ENCODE results near the gene FGD5.

FGD5 gene

DNA sequence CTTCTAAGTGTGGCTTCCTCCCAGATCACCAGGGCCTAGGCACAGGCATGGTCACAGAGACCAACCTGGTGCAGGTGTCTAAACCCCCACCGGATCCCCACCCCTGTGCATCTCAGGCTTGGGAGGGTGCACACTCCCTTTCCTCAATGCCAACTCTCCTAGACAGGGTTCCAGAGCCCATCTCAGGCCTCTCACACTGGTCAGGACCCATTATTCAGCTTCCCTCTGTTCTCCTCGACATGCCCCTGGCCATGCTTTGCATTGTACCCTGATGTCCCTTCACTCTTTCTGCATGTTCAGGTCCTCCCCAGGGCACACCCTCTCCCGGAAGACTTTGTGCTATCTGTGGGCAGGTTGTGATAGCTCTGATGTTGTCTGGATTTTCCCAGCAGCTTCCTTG lies 23.5 kb downstream of the FGD5 start:
- DNase-seq (ENCODE audit: extremely low spot score), result no peak
- ChIA-PET POLR2A (no interaction called here), CTCF (no interaction called here)
- TF ChIP-seq, protein P1, sequence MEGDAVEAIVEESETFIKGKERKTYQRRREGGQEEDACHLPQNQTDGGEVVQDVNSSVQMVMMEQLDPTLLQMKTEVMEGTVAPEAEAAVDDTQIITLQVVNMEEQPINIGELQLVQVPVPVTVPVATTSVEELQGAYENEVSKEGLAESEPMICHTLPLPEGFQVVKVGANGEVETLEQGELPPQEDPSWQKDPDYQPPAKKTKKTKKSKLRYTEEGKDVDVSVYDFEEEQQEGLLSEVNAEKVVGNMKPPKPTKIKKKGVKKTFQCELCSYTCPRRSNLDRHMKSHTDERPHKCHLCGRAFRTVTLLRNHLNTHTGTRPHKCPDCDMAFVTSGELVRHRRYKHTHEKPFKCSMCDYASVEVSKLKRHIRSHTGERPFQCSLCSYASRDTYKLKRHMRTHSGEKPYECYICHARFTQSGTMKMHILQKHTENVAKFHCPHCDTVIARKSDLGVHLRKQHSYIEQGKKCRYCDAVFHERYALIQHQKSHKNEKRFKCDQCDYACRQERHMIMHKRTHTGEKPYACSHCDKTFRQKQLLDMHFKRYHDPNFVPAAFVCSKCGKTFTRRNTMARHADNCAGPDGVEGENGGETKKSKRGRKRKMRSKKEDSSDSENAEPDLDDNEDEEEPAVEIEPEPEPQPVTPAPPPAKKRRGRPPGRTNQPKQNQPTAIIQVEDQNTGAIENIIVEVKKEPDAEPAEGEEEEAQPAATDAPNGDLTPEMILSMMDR (IDR thresholded peaks at IDR 0.05; ENCODE audit: control extremely low read depth, extremely low read depth, low read depth, missing control alignments), result no peak

DNA sequence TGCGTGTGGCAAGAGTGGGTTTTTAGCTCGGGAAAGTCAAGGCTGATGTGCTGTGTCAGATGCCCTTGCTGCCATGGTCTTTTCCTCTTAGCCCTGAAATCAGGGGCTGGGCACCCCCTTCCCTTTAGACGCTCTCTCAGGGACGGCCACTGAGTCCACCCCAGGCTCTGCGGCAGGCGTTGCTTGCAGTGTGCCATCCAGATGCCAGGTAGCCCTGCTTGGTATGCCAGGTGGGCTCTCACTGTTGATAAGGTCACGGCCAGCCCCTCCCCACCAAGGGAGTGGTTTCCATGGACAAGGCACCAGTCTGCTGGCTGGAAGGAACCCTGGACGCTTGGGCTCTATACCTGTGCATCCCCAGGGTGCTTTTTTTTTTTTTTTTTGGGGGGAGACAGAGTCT lies 24.6 kb downstream of the FGD5 start:
- TF ChIP-seq, protein P1 (IDR thresholded peaks at IDR 0.05; ENCODE audit: control extremely low read depth, extremely low read depth, low read depth, missing control alignments), result no peak
- POLR2A ChIA-PET, result no interaction called here
- no peak for DNase-seq (ENCODE audit: extremely low spot score)
- CTCF ChIA-PET, result interaction anchor here (1.2 kb wide), 1 partner anchor 13 kb away, joined by 5 read pairs; no protein-coding TSS in a partner anchor

DNA sequence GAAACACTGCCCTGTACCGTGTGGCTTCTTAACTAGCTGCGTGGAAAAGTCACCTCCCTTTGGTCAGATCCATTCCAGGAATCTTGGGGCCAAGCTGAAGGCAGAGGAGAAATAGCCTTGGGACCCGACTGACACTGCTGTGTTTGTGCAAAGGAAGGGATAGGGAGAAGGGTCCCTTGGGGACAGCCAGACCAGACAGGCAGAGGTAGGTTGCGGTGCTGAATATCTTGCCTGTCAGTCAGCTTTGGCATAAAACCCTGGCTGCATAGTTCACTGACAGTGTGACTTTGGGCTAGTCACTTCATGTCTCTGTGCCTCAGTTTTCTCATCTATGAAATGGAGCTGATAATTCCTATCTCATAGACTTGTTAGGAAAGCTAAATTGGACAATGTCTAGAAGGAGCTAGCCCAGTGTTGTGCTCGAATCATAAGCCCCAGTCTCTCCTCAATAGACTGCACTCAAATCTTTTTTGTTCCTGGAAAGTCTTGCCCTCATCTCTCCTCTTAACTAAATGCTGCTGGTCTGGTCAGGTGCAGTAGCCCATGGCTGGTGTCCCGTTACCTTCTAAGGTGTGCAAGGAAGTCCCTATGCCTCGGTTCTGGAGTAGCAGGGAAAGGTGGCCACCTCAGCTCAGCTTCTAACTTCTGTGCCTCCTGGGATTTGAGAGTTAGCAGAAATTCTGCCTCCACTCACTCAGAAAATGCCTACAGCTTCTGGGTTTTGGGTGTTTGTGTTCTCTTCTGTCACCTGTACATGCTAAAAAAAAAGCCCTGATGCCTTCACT lies 25.8 kb downstream of the FGD5 start:
- CTCF ChIA-PET, result interaction anchor here (0.9 to 1.2 kb wide), 2 partner anchors 12 to 63 kb away, joined by 4 to 5 read pairs; no protein-coding TSS in a partner anchor
- TF ChIP-seq, protein P1 (IDR thresholded peaks at IDR 0.05; ENCODE audit: control extremely low read depth, extremely low read depth, low read depth, missing control alignments), result no peak
- POLR2A ChIA-PET, result interaction anchor here (0.6 kb wide), 1 partner anchor 29 kb away, joined by 3 read pairs; no protein-coding TSS in a partner anchor
- no peak for DNase-seq (ENCODE audit: extremely low spot score)

DNA sequence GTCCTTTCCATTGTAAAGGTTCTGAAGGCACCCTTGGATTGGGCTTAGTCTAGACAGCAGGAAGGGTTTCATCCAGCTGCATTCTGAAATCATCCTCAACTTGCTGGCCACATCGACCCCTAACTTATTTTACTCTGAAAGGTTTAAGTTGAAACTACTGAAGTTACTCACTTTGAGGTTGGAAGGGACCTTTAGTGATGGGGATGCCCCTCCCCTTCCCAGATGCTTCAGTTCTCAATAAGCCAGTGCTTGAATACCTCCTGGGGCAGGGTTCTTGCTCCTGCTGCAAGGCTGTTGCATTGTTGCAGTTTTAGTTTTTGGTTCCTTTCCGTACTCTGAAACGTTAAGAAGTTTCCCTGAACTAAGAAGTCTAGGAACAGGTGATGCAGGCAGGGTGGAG lies 26.4 kb downstream of the FGD5 start:
- ChIA-PET CTCF (no interaction called here), POLR2A (no interaction called here)
- TF ChIP-seq, protein P1 (IDR thresholded peaks at IDR 0.05; ENCODE audit: control extremely low read depth, extremely low read depth, low read depth, missing control alignments), result no peak
- DNase-seq (ENCODE audit: extremely low spot score), result no peak

DNA sequence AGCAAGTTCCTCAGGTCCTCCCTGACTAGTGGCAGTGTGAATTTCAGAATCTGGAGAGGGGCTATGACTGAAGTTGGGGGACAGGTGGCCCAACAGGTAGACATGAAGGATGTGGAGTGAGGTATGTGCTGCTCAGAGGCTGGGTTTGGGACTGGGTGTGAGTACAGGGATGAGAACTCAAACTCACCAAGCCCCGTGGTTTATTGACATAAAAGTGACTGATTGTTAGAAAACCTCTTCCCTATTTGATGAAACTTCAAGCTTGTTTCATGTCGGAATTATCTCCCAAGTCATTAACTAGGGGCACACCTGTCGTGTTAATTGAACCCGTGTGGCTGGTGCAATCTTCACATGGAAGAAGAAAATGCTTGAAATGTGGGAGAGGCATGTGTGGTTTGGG lies 27.1 kb downstream of the FGD5 start:
- ChIA-PET POLR2A (no interaction called here), CTCF (no interaction called here)
- no peak for DNase-seq (ENCODE audit: extremely low spot score)
- TF ChIP-seq, protein P1 (IDR thresholded peaks at IDR 0.05; ENCODE audit: control extremely low read depth, extremely low read depth, low read depth, missing control alignments), result no peak

DNA sequence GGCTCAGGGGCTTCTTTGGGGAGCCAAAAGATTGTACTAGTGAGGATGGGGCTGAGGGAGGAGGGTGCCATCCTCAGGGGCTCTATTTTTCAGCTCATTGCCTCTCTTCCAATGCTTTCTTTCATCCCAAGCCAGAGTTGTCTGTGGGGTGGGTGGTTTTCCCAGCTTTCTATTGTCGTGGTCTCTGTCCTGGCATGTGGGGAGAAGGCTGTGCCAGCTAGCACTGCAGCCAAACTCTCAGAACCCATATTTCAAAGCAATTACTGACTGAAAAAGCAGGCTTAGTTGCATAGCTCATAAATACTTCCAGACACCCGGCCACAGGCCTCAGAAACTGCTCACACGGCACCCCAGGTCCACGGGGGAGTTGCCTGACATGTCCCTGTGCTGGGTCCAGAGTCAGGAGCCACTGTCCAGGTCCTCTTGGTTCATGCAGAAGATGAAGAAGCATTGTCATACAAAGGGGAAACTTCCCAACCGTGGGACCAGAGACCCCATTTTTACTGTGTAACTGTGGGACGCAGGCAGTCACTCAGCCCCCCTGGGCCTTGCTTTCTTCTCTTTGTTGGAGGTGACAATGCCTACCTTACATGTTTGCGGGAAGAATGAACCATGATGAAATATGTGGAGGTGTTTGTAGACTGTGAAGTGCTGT lies 27.6 kb downstream of the FGD5 start:
- DNase-seq (ENCODE audit: extremely low spot score), result no peak
- TF ChIP-seq, protein P1 (IDR thresholded peaks at IDR 0.05; ENCODE audit: control extremely low read depth, extremely low read depth, low read depth, missing control alignments), result no peak
- ChIA-PET CTCF (no interaction called here), POLR2A (interaction anchor here (0.5 kb wide), 1 partner anchor 1260 kb away, joined by 3 read pairs; no protein-coding TSS in a partner anchor)
